Endothelial cell of umbilical vein (primary cell): ENCODE measurements around the gene TRPC6. TPM values are rescaled to one million over a fixed set of nuclear protein-coding genes. Genes with fewer than 3 reads are reported as not detected.

Experiments used
- microRNA-seq: library from miRNA; unstranded; fragments of <30 nt; microRNA quantifications from one replicate; pipeline ENCODE4 v1.2.0, GENCODE V29; 2021; ENCODE audit warnings: borderline number of aligned reads, borderline replicate concordance
- polyA plus RNA-seq, 4 experiments: library from polyadenylated mRNA; depleted of rRNA in 3 of 4; stranded (reverse) in 3 of 4; unstranded in 1 of 4; fragments of >200 nt; gene quantifications; 2 replicates each; pipeline versions ENCODE4 v1.2.1 to v1.2.3, GENCODE V29; 2011 to 2012; ENCODE audit warnings: missing spikeins in 1 of 4
- small RNA-seq: library from RNA; depleted of rRNA; stranded (forward); fragments of <200 nt; gene quantifications from one replicate; pipeline ENCODE3, GENCODE V24; 2012; ENCODE audit warnings: low replicate concordance, low read depth; ENCODE audit not compliant: insufficient read depth, insufficient read length
- total RNA-seq: library from RNA; stranded (reverse); gene quantifications from 2 replicates; pipeline ENCODE4 v1.2.3, GENCODE V29; 2021

Gene TRPC6
- total and polyA plus RNA-seq, 2 donors (not counting 3 experiments of a cell fraction or from before 2014, with no cell fraction given): not detected

Small RNA genes within 50 kb of the gene (microRNA-seq; reads per million reads assigned to microRNA genes)
- not detected for gene MIR3920

Small RNA genes within 50 kb of the gene (small RNA-seq; reads per million reads assigned to genes)
- not detected for gene MIR3920
